ENCODE data around the gene TCEANC2. TPM values are rescaled to one million over a fixed set of nuclear protein-coding genes. Genes with fewer than 3 reads are reported as not detected.
"Not testable (repeated sequence)": the region's sequence is repeated elsewhere in the genome, so short reads cannot be mapped to it uniquely, and the experiment has no call there.

The TCEANC2 gene
- polyA plus RNA-seq, 1 experiment, result 4.1 TPM

DNA sequence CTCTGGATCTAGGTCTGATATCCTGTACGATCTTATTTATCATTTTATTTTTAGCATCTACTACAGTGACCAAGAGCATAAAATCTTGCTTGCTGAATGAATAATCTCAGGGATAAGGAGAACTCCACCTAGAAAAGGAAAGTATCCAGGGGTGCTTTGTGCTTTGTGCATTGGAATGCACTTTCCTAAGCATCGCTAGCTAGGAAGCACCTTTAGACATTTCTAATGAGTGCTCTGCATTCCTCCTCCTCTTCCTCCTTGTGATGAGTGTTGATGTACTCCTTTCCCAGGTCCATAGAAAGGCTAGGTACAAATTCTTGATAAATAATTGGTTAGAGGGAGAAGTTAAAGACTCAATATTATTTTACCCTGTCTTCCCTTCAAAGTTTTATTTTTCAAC, 31.4 kb downstream of the TCEANC2 start:
- TF ChIP-seq, protein P1, sequence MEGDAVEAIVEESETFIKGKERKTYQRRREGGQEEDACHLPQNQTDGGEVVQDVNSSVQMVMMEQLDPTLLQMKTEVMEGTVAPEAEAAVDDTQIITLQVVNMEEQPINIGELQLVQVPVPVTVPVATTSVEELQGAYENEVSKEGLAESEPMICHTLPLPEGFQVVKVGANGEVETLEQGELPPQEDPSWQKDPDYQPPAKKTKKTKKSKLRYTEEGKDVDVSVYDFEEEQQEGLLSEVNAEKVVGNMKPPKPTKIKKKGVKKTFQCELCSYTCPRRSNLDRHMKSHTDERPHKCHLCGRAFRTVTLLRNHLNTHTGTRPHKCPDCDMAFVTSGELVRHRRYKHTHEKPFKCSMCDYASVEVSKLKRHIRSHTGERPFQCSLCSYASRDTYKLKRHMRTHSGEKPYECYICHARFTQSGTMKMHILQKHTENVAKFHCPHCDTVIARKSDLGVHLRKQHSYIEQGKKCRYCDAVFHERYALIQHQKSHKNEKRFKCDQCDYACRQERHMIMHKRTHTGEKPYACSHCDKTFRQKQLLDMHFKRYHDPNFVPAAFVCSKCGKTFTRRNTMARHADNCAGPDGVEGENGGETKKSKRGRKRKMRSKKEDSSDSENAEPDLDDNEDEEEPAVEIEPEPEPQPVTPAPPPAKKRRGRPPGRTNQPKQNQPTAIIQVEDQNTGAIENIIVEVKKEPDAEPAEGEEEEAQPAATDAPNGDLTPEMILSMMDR (IDR thresholded peaks at IDR 0.05; ENCODE audit: insufficient read depth, low read depth, low read length), result no peak
- no peak for DNase-seq (ENCODE audit: low read depth)
- ChIA-PET POLR2A (no interaction called here), CTCF (interaction anchor here (1.5 to 3.5 kb wide), 2 partner anchors 8 to 10 kb away, joined by 5 to 10 read pairs; no protein-coding TSS in a partner anchor)
- H3K4me3 ChIP-seq (ENCODE audit: low read depth, low read length), result no peak overlapping the region
- H3K36me3 ChIP-seq (ENCODE audit: control insufficient read depth, insufficient read depth, low read length), result no peaks in the 10 kb centered on the region
- no peaks in the 10 kb centered on the region for H3K27me3 ChIP-seq (ENCODE audit: control insufficient read depth, insufficient read depth, low read length)

DNA sequence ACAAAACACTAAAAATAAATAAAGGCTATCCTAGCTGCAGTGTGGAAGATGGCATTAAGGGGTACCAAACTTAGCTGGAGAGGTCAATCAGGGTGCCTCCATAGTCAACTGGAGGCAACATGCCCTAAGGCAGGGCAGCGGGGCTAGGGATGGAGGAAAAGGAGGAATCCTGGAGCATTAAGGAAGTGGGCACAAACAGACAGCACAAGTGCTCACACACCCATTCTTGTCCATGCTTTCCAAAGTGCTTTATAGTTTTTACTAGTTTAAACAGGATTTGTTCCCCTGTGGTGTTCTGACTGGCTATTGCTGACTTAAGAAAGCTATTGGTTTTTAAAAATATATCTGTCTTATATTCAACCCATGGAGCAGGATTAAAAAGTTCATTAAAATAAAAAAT, 33.3 kb downstream of the TCEANC2 start:
- H3K27me3 ChIP-seq (ENCODE audit: control insufficient read depth, insufficient read depth, low read length), result no peaks in the 10 kb centered on the region
- TF ChIP-seq, protein P1 (IDR thresholded peaks at IDR 0.05; ENCODE audit: insufficient read depth, low read depth, low read length), result no peak
- ChIA-PET POLR2A (no interaction called here), CTCF (interaction anchor here (1.3 kb wide), 1 partner anchor 13 kb away, joined by 3 read pairs; no protein-coding TSS in a partner anchor)
- no peak overlapping the region for H3K4me3 ChIP-seq (ENCODE audit: low read depth, low read length)
- no peaks in the 10 kb centered on the region for H3K36me3 ChIP-seq (ENCODE audit: control insufficient read depth, insufficient read depth, low read length)
- DNase-seq (ENCODE audit: low read depth), result no peak

DNA sequence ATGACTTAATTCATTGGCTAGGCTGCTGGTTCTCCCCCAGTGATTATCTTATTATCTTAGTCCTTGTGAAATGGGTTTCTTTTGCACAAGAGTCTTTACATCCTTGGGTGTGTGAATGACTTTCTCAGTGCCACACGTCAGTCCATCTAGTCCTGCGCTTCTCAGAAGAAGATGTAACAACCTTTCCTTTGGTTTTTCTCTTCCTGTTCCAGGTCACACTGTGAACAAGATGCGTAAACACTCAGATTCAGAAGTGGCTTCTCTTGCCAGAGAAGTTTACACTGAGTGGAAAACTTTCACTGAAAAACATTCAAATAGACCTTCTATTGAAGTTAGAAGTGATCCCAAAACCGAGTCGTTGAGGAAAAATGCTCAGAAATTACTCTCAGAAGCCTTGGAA, 35.0 kb downstream of the TCEANC2 start:
- H3K36me3 ChIP-seq (ENCODE audit: control insufficient read depth, insufficient read depth, low read length), result no peaks in the 10 kb centered on the region
- TF ChIP-seq, protein P1 (IDR thresholded peaks at IDR 0.05; ENCODE audit: insufficient read depth, low read depth, low read length), result no peak
- H3K27me3 ChIP-seq (ENCODE audit: control insufficient read depth, insufficient read depth, low read length), result no peaks in the 10 kb centered on the region
- no peak overlapping the region for H3K4me3 ChIP-seq (ENCODE audit: low read depth, low read length)
- DNase-seq (ENCODE audit: low read depth), result no peak
- CTCF ChIA-PET, result no interaction called here
- POLR2A ChIA-PET, result no interaction called here

GRCh38 chr1:54091666-54092065, 38.3 kb downstream of the TCEANC2 start:
- POLR2A ChIA-PET, result no interaction called here
- CTCF ChIA-PET, result interaction anchor here (1.5 kb wide), 1 partner anchor 11 kb away, joined by 4 read pairs; no protein-coding TSS in a partner anchor
- TF ChIP-seq, protein P1 (IDR thresholded peaks at IDR 0.05; ENCODE audit: insufficient read depth, low read depth, low read length), result no peak

DNA sequence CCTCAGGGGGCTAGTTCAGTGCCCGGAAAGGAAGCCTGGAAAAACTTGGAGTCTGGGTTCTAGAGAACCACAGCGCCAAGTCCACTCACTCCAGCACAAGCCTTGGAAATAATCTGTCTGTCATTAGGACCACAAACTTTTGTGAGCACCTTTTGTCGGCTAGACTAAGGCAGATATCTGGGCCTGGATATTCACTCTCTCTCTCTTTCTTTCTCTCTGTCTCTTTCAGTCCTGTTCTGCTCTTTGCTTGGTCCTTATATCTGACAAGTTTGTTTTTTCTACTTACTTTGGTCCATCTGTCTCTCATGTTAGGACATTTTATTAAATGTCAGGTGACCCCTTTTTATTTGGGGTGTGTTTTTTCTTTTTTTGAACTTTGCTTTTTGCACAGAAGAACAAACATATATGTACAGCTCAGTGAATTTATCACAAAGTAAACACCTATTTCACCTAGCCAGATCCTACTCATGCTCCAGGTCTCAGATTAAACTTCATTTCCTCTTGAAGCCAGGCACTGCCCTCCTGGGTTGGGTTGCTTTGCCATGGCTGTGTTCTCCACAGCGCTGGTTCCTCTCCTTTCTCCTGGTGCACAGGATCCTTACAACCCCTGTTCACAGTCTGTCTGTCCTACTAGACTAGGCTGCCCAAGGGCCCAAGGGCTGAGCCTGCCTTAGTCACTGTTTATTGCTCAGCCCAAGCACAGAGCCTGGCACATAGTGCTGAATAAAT, 40.8 kb downstream of the TCEANC2 start:
- no peak overlapping the region for H3K4me3 ChIP-seq (ENCODE audit: low read depth, low read length)
- TF ChIP-seq, protein P1 (IDR thresholded peaks at IDR 0.05; ENCODE audit: insufficient read depth, low read depth, low read length), result no peak
- CTCF ChIA-PET, result interaction anchor here (0.6 to 2.4 kb wide), 3 partner anchors 11 to 403 kb away, joined by 4 to 10 read pairs (median 4); no protein-coding TSS in a partner anchor
- no peak for DNase-seq (ENCODE audit: low read depth)
- H3K36me3 ChIP-seq (ENCODE audit: control insufficient read depth, insufficient read depth, low read length), result no peaks in the 10 kb centered on the region; the same call in 1 of the 2 replicates
- no peaks in the 10 kb centered on the region for H3K27me3 ChIP-seq (ENCODE audit: control insufficient read depth, insufficient read depth, low read length)
- POLR2A ChIA-PET, result no interaction called here

More at GRCh38 chr1:54091666-54092065, 38.3 kb downstream of the TCEANC2 start:
- no peak for DNase-seq (ENCODE audit: low read depth)
- H3K36me3 ChIP-seq (ENCODE audit: control insufficient read depth, insufficient read depth, low read length), result no peaks in the 10 kb centered on the region
- no peak overlapping the region for H3K4me3 ChIP-seq (ENCODE audit: low read depth, low read length)
- H3K27me3 ChIP-seq (ENCODE audit: control insufficient read depth, insufficient read depth, low read length), result no peaks in the 10 kb centered on the region

- H3K36me3 ChIP-seq (ENCODE audit: control insufficient read depth, insufficient read depth, low read length); POLR2A ChIA-PET; H3K27me3 ChIP-seq (ENCODE audit: control insufficient read depth, insufficient read depth, low read length); H3K4me3 ChIP-seq (ENCODE audit: low read depth, low read length); DNase-seq (ENCODE audit: low read depth): not testable (repeated sequence)
- CTCF ChIA-PET, result interaction anchor here (1.0 kb wide), 1 partner anchor 23 kb away, joined by 4 read pairs; no protein-coding TSS in a partner anchor
Observed at GRCh38 chr1:54094730-54095105, 41.3 kb downstream of the TCEANC2 start.

Measured in BJ (cell line).